MCF 10A (cell line): ENCODE results near the gene HIGD2A. TPM values are rescaled to one million over a fixed set of nuclear protein-coding genes. Genes with fewer than 3 reads are reported as not detected.
A peak's percentile ranks its signal among the peaks of the same experiment; 100 is the strongest.

Source experiments
- Bru-seq: library from RNA; stranded (reverse); fragments of 400-500 nt; gene quantifications from one replicate; lab custom pipeline; 2021; lab: Mats Ljungman, UMichigan
- BruChase-seq, 2 experiments: library from RNA; stranded (reverse); fragments of 400-500 nt; gene quantifications; one replicate each; lab custom pipeline; 2021; lab: Mats Ljungman, UMichigan
- BruUV-seq: library from RNA; stranded (reverse); fragments of 400-500 nt; replicated peaks from 2 replicates; lab custom pipeline; 2021; lab: Mats Ljungman, UMichigan
- CTCF ChIA-PET: fragments of 300-600 bp; sonication (Branson Sonifier 250); formaldehyde crosslinking; extraction: SDS; loops from one replicate; lab custom pipeline; 2021; ENCODE audit warnings: antibody characterized with exemption, inconsistent platforms; lab: Yijun Ruan, JAX
- POLR2A ChIA-PET: fragments of 300-600, 350-650 bp; sonication (Branson Sonifier 250); formaldehyde crosslinking; extraction: SDS; loops from one replicate; lab custom pipeline; 2020; ENCODE audit warnings: antibody characterized with exemption, inconsistent platforms; lab: Yijun Ruan, JAX
- DNase-seq: peaks from one replicate; pipeline ENCODE4 v3.0.0-alpha.2; 2018; ENCODE audit not compliant: unreplicated experiment
- H3K27ac Mint-ChIP-seq: one replicate; pipeline ENCODE4 v1.8.0; 2022; ENCODE audit warnings: mild to moderate bottlenecking, low read depth, mixed read lengths; ENCODE audit not compliant: unreplicated experiment
- H3K27me3 Mint-ChIP-seq: one replicate; pipeline ENCODE4 v1.8.0; 2022; ENCODE audit warnings: mixed read lengths; ENCODE audit not compliant: insufficient read depth, unreplicated experiment
- H3K36me3 Mint-ChIP-seq: one replicate; pipeline ENCODE4 v1.8.0; 2022; ENCODE audit warnings: mild to moderate bottlenecking, moderate library complexity, mixed read lengths; ENCODE audit not compliant: insufficient read depth, unreplicated experiment
- H3K4me1 Mint-ChIP-seq: one replicate; pipeline ENCODE4 v1.8.0; 2022; ENCODE audit warnings: mixed read lengths; ENCODE audit not compliant: insufficient read depth, unreplicated experiment
- H3K4me3 Mint-ChIP-seq: one replicate; pipeline ENCODE4 v1.8.0; 2022; ENCODE audit warnings: mild to moderate bottlenecking, moderate library complexity, mixed read lengths; ENCODE audit not compliant: unreplicated experiment
- H3K9me3 Mint-ChIP-seq: one replicate; pipeline ENCODE4 v1.8.0; 2022; ENCODE audit warnings: mixed read lengths; ENCODE audit not compliant: unreplicated experiment
- CTCF ChIP-seq: fragments of 200-600 bp; IDR thresholded peaks from one replicate; pipeline ENCODE4 v1.8.0; 2022; ENCODE audit warnings: antibody characterized with exemption, mild to moderate bottlenecking; ENCODE audit not compliant: unreplicated experiment
- intact Hi-C: fragments of 100-400 bp; cut with micrococcal nuclease; formaldehyde crosslinking; loops from 2 replicates; pipeline ENCODE4 v1.14.1; 2022
- long read RNA-seq: library from polyadenylated mRNA; stranded (forward); transcript quantifications from one replicate; pipeline ENCODE4 v2.0.0, GENCODE V29; 2022
- total RNA-seq: library from RNA; stranded (reverse); gene quantifications from 2 replicates; pipeline ENCODE4 v1.2.3, GENCODE V29; 2022

Gene HIGD2A, protein sequence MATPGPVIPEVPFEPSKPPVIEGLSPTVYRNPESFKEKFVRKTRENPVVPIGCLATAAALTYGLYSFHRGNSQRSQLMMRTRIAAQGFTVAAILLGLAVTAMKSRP
- total RNA-seq: 167 and 196 TPM in 2 replicates
- percentile 94 among the genes with signal in this experiment for Bru-seq, nascent RNA
- percentile 99 among the genes with signal in this experiment for BruChase-seq, experiment 1, labeled RNA remaining after a 6-hour chase
- percentile 97 among the genes with signal in this experiment for BruChase-seq, experiment 2, labeled RNA remaining after a 2-hour chase
- long read RNA-seq, transcript HIGD2A-201 (2 exons, 668 nt): major isoform, 178 of 180 reads
- long read RNA-seq, partial matches to known transcripts: 2 of 180 reads
- long read RNA-seq, other reads (novel, unspliced or antisense): 0 of 180 reads

- CTCF ChIA-PET: interaction anchor here (0.7 to 1.6 kb wide), 5 partner anchors 26 to 59 kb away, joined by 3 to 5 read pairs (median 4); partner anchors contain the start of genes FAF2 and KIAA1191
- no peak for TF ChIP-seq CTCF
- intact Hi-C loops: loop anchor here (10.0 kb wide), 1 partner anchor 574 kb away; no protein-coding TSS in a partner anchor
- peak; percentile 100 for DNase-seq
- no TSS peak for BruUV-seq
- peaks cover 22% of the 10 kb centered on the region for H3K4me1 Mint-ChIP-seq
- peak within 1 kb of the TSS; percentile 99 for H3K27ac Mint-ChIP-seq
- H3K9me3 Mint-ChIP-seq: no peaks in the 10 kb centered on the region
- POLR2A ChIA-PET: interaction anchor here (0.5 to 6.7 kb wide), 19 partner anchors 9 to 1127 kb away, joined by 3 to 110 read pairs (median 5); partner anchors contain the start of genes CLTB, FAF2, GRK6 and KIAA1191
- peaks cover 95% of the 10 kb centered on the region for H3K36me3 Mint-ChIP-seq
- H3K27me3 Mint-ChIP-seq: no peaks in the 10 kb centered on the region
- H3K4me3 Mint-ChIP-seq: peak within 1 kb of the TSS; percentile 98
Measured at GRCh38 chr5:176388444-176389134, at the start of gene HIGD2A, which contains the start of gene NOP16. TSS of gene HIGD2A (plus strand) at chr5:176388751. CDS start at chr5:176388820, 69 bp downstream. TSS of gene NOP16 (minus strand) at chr5:176388598. CDS start at chr5:176388539, 59 bp downstream.

DNA sequence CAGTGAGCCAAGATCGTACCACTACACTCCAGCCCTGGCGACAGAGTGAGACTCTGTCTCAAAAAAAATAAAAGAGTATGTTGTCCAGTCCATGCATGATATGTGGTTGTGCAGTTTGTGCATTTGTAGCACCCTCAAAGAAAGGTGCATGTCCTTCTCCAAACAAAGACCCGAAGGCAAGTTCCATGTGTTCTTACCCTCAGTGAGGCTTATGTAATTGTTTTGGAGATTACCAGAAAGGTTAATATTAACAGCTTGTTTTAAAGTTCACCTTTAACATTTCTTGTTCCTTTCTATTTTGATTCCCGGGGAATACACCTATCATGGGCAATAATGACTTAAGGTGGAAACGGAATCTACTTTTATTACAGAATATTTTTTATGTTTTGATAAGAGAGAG lies 49.2 kb upstream of the HIGD2A start:
- peaks cover 3% of the 10 kb centered on the region for H3K9me3 Mint-ChIP-seq
- no peak overlapping the region for H3K27ac Mint-ChIP-seq
- peaks cover 6% of the 10 kb centered on the region for H3K4me1 Mint-ChIP-seq
- H3K36me3 Mint-ChIP-seq: peaks cover 29% of the 10 kb centered on the region
- no peak overlapping the region for H3K4me3 Mint-ChIP-seq
- TF ChIP-seq CTCF: no peak
- ChIA-PET POLR2A (no interaction called here), CTCF (interaction anchor here (0.6 to 0.7 kb wide), 2 partner anchors 21 to 876 kb away, joined by 3 read pairs; no protein-coding TSS in a partner anchor)
- no TSS peak for BruUV-seq
- no peaks in the 10 kb centered on the region for H3K27me3 Mint-ChIP-seq
- intact Hi-C loops: no loop called here
- DNase-seq: no peak

- Mint-ChIP-seq H3K9me3 (no peaks in the 10 kb centered on the region), H3K4me3 (no peak overlapping the region), H3K4me1 (peaks cover 6% of the 10 kb centered on the region), H3K27ac (no peak overlapping the region), H3K36me3 (peaks cover 37% of the 10 kb centered on the region), H3K27me3 (no peaks in the 10 kb centered on the region)
- TF ChIP-seq CTCF: no peak
- CTCF ChIA-PET: interaction anchor here (1.5 kb wide), 1 partner anchor 14 kb away, joined by 3 read pairs; no protein-coding TSS in a partner anchor
- intact Hi-C loops: no loop called here
- BruUV-seq: no TSS peak
- DNase-seq: no peak
- POLR2A ChIA-PET: interaction anchor here (0.5 to 0.8 kb wide), 2 partner anchors 18 to 20 kb away, joined by 3 to 4 read pairs; no protein-coding TSS in a partner anchor
Measured at GRCh38 chr5:176341325-176342157, 47.0 kb upstream of the HIGD2A start.
